T-cell (primary cell): ENCODE data around the gene SLC25A17. TPM values are rescaled to one million over a fixed set of nuclear protein-coding genes. Genes with fewer than 3 reads are reported as not detected.
"Not testable (repeated sequence)": the region's sequence is repeated elsewhere in the genome, so short reads cannot be mapped to it uniquely, and the experiment has no call there.

ENCODE experiments used
- ATAC-seq, 4 experiments: fragments of 200-7000 bp in 3 of 4; fragments of 150-1000 bp in 1 of 4; cut with Tn5 transposase; replicated peaks in 1 of 4; 1 replicate in 3 of 4; 2 replicates in 1 of 4; pipeline ENCODE4 v1.10.0; 2021; ENCODE audit warnings: moderate library complexity in 3 of 4, mild to moderate bottlenecking in 2 of 4, moderate number of reproducible peaks in 1 of 4
- CTCF ChIA-PET, 2 donors: fragments of 300-600 bp; sonication (Branson Sonifier 250); formaldehyde crosslinking; loops; one replicate each; lab custom pipeline; 2022; ENCODE audit warnings: antibody characterized with exemption in 2 of 2; lab: Charles Lee
- POLR2A ChIA-PET, 2 donors: fragments of 300-600 bp; sonication (Branson Sonifier 250); formaldehyde crosslinking; loops; one replicate each; lab custom pipeline; 2022; ENCODE audit warnings: antibody characterized with exemption in 2 of 2; lab: Charles Lee
- DNase-seq, 35 experiments: peaks; one replicate each; pipeline versions ENCODE4 v3.0.0 to v3.0.0-alpha.2; 2013 to 2023
- H3K27ac ChIP-seq: one replicate; pipeline ENCODE4 v1.5.1; 2013; ENCODE audit warnings: low read length
- H3K27me3 ChIP-seq, 2 experiments: replicated peaks in 1 of 2; 1 replicate in 1 of 2; 2 replicates in 1 of 2; pipeline versions ENCODE4 v1.6.1 to v1.7.0; 2013; ENCODE audit warnings: low read length in 1 of 2, mixed read lengths in 1 of 2; ENCODE audit not compliant: control insufficient read depth in 2 of 2, insufficient read depth in 2 of 2; ENCODE audit errors: extremely low read depth in 1 of 2
- H3K36me3 ChIP-seq, 2 donors: 1 replicate in 1 of 2; 2 replicates in 1 of 2; pipeline versions ENCODE4 v1.6.1 to v1.7.0; 2013; ENCODE audit warnings: low read length in 1 of 2; ENCODE audit not compliant: control insufficient read depth in 2 of 2, insufficient read depth in 1 of 2; ENCODE audit errors: extremely low read depth in 1 of 2
- H3K4me1 ChIP-seq, 2 experiments: 1 replicate in 1 of 2; 2 replicates in 1 of 2; pipeline versions ENCODE4 v1.6.1 to v1.7.0; 2013; ENCODE audit warnings: low read length in 2 of 2, mixed read lengths in 1 of 2; ENCODE audit not compliant: insufficient read depth in 2 of 2, control insufficient read depth in 1 of 2; ENCODE audit errors: extremely low read depth in 1 of 2
- H3K4me3 ChIP-seq, 2 donors: 1 replicate in 1 of 2; 2 replicates in 1 of 2; pipeline versions ENCODE4 v1.5.1 to v1.7.0; 2013; ENCODE audit warnings: mild to moderate bottlenecking in 2 of 2, low read length in 1 of 2, moderate library complexity in 1 of 2; ENCODE audit not compliant: control insufficient read depth in 1 of 2; ENCODE audit errors: extremely low read depth in 1 of 2
- H3K9me3 ChIP-seq: 2 replicates; pipeline ENCODE4 v1.7.0; 2013
- H3K27ac Mint-ChIP-seq, 2 donors: one replicate each; pipeline ENCODE4 v1.8.0; 2020 to 2021; ENCODE audit warnings: mild to moderate bottlenecking in 2 of 2, mixed read lengths in 2 of 2
- H3K27me3 Mint-ChIP-seq, 2 donors: one replicate each; pipeline ENCODE4 v1.8.0; 2021 to 2022; ENCODE audit warnings: mixed read lengths in 2 of 2
- H3K36me3 Mint-ChIP-seq: one replicate; pipeline ENCODE4 v1.8.0; 2021; ENCODE audit warnings: mixed read lengths
- H3K4me1 Mint-ChIP-seq, 3 donors: one replicate each; pipeline ENCODE4 v1.8.0; 2020 to 2022; ENCODE audit warnings: mixed read lengths in 3 of 3, mild to moderate bottlenecking in 1 of 3
- H3K4me3 Mint-ChIP-seq, 3 donors: one replicate each; pipeline ENCODE4 v1.8.0; 2020 to 2022; ENCODE audit warnings: mild to moderate bottlenecking in 3 of 3, mixed read lengths in 3 of 3, moderate library complexity in 3 of 3
- H3K9me3 Mint-ChIP-seq, 3 donors: one replicate each; pipeline ENCODE4 v1.8.0; 2020 to 2022; ENCODE audit warnings: mixed read lengths in 3 of 3
- WGBS: methylation state at CpG from one replicate; pipeline ENCODE4 v1.1.5; 2013; ENCODE audit warnings: missing lambda C conversion rate; ENCODE audit not compliant: insufficient coverage; 5-methylcytosine and 5-hydroxymethylcytosine counted together
- total RNA-seq, 35 experiments: library from RNA in 6 of 35; stranded (reverse) in 6 of 35; fragments of 120-200 nt in 1 of 35; gene quantifications; one replicate each; pipeline versions ENCODE4 v1.2.1 to v1.2.4 and lab custom pipeline; 2013 to 2026

Gene SLC25A17
- total RNA-seq, 5 donors from 2014 or later (not counting 1 experiment from before 2014, with no cell fraction given) = 8.9 to 14.2 (median 12.7) TPM

- no peaks in the 10 kb centered on the region for H3K27me3 Mint-ChIP-seq
- H3K27me3 ChIP-seq = no peaks in the 10 kb centered on the region
- H3K9me3 ChIP-seq = no peaks in the 10 kb centered on the region
- DNase-seq (no peak), ATAC-seq (no peak)
- no peak overlapping the region for H3K27ac ChIP-seq
- H3K9me3 Mint-ChIP-seq = no peaks in the 10 kb centered on the region
- peaks cover 60 to 65% (median 65%) of the 10 kb centered on the region in 3 donors for H3K4me1 Mint-ChIP-seq
- H3K36me3 Mint-ChIP-seq = peaks cover 16% of the 10 kb centered on the region
- WGBS = 100% methylated on average over 1 of the region's 1 CpG
- ChIA-PET POLR2A (interaction anchor here in 1 of 2 donors (0.6 kb wide), 1 partner anchor 127 kb away, joined by 3 read pairs; no protein-coding TSS in a partner anchor), CTCF (no interaction called here)
- H3K36me3 ChIP-seq = peaks cover 0 to 17% of the 10 kb centered on the region in 2 donors
- H3K4me3 ChIP-seq = no peak overlapping the region
- peaks cover 15 to 29% of the 10 kb centered on the region in 2 experiments for H3K4me1 ChIP-seq
- H3K27ac Mint-ChIP-seq = peak overlapping the region in 1 of 2 donors; percentile 61
- H3K4me3 Mint-ChIP-seq = peak overlapping the region; percentile 2 to 98 (median 36)
Observed at GRCh38 chr22:40853333-40853732, 34.2 kb upstream of the SLC25A17 start.

GRCh38 chr22:40845816-40846215 is 26.7 kb upstream of the SLC25A17 start:
- ATAC-seq, POLR2A ChIA-PET: not testable (repeated sequence)
- peaks cover 14 to 66% of the 10 kb centered on the region in 2 donors for H3K36me3 ChIP-seq

DNA sequence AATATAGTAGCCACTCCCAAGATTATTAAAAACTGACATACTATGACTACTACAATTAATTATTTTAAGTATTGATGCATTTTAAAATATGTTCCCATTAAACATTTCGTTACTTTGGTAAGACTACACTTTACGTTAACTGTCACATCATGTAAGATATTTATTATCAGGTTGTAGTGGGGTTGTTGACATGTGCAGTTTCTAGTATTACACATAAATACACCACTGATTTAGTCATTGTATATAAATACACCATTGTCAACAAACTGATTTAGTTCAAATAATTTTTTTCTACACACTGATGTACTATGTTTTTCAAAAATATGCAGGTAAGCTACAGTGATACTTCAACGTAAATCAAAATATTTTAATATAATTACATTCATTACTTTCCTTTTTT is 25.8 kb upstream of the SLC25A17 start:
- Histone ChIP-seq H3K9me3 (no peaks in the 10 kb centered on the region), H3K36me3 (peaks cover 14 to 69% of the 10 kb centered on the region in 2 donors), H3K4me1 (no peaks in the 10 kb centered on the region), H3K27me3 (no peaks in the 10 kb centered on the region), H3K27ac (no peak overlapping the region), H3K4me3 (no peak overlapping the region)
- ChIA-PET POLR2A (interaction anchor here in 1 of 2 donors (0.6 kb wide), 1 partner anchor 22 kb away, joined by 3 read pairs; no protein-coding TSS in a partner anchor), CTCF (no interaction called here)
- no peak for DNase-seq
- peaks cover 7 to 17% (median 13%) of the 10 kb centered on the region in 3 donors for H3K4me1 Mint-ChIP-seq
- no peaks in the 10 kb centered on the region for H3K9me3 Mint-ChIP-seq
- H3K27me3 Mint-ChIP-seq = no peaks in the 10 kb centered on the region
- no CpG with 5 or more reads among the region's 3 CpGs for WGBS
- ATAC-seq = no peak
- H3K4me3 Mint-ChIP-seq = no peak overlapping the region
- no peak overlapping the region for H3K27ac Mint-ChIP-seq
- peaks cover 54% of the 10 kb centered on the region for H3K36me3 Mint-ChIP-seq

More at GRCh38 chr22:40845816-40846215, 26.7 kb upstream of the SLC25A17 start:
- H3K27me3 ChIP-seq, H3K9me3 Mint-ChIP-seq, CTCF ChIA-PET, H3K27me3 Mint-ChIP-seq, H3K4me3 Mint-ChIP-seq, H3K4me1 ChIP-seq, H3K4me3 ChIP-seq, H3K27ac ChIP-seq, DNase-seq, H3K9me3 ChIP-seq, H3K27ac Mint-ChIP-seq: not testable (repeated sequence)
- Mint-ChIP-seq H3K4me1 (peaks cover 14 to 22% (median 17%) of the 10 kb centered on the region in 3 donors), H3K36me3 (peaks cover 49% of the 10 kb centered on the region)
- WGBS = 100% methylated on average over 5 of the region's 11 CpGs

DNA sequence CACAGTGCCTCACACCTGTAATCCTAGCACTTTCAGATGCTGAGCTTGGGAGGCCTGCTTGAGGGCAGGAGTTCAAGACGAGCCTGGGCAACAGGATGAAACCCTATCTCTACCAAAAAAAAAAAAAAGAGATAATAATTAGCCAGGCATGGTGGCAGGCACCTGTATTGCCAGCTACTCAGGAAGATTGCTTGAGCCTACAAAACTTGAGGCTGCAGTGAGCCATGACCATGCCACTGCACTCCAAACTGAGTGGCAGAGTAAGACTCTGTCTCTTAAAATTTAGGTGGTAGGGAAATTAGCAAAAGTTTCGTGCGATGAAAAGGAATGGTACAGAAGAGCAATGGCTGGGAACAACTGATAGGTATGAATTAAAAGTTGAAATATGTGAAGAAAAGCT is 19.3 kb upstream of the SLC25A17 start:
- Histone ChIP-seq H3K4me1 (no peaks in the 10 kb centered on the region), H3K36me3 (peaks cover 19 to 60% of the 10 kb centered on the region in 2 donors), H3K27ac (no peak overlapping the region), H3K27me3 (no peaks in the 10 kb centered on the region), H3K4me3 (no peak overlapping the region), H3K9me3 (no peaks in the 10 kb centered on the region)
- DNase-seq = no peak
- ChIA-PET CTCF (no interaction called here), POLR2A (no interaction called here)
- Mint-ChIP-seq H3K4me1 (peaks cover 11 to 18% (median 17%) of the 10 kb centered on the region in 3 donors), H3K27me3 (no peaks in the 10 kb centered on the region), H3K27ac (no peak overlapping the region), H3K36me3 (peaks cover 62% of the 10 kb centered on the region), H3K4me3 (no peak overlapping the region), H3K9me3 (no peaks in the 10 kb centered on the region)
- no CpG with 5 or more reads among the region's 3 CpGs for WGBS
- ATAC-seq = no peak

GRCh38 chr22:40834619-40835018 is 15.5 kb upstream of the SLC25A17 start:
- Mint-ChIP-seq H3K9me3 (no peaks in the 10 kb centered on the region), H3K27me3 (no peaks in the 10 kb centered on the region), H3K4me1 (peaks cover 5 to 12% (median 7%) of the 10 kb centered on the region in 3 donors), H3K27ac (peak overlapping the region in 1 of 2 donors; percentile 11), H3K36me3 (peaks cover 55% of the 10 kb centered on the region), H3K4me3 (no peak overlapping the region)
- H3K27ac ChIP-seq = no peak overlapping the region
- ATAC-seq = no peak
- ChIA-PET POLR2A (no interaction called here), CTCF (interaction anchor here in 1 of 2 donors (0.6 to 1.1 kb wide), 2 partner anchors 18 to 398 kb away, joined by 3 read pairs; no protein-coding TSS in a partner anchor)
- peaks cover 8 to 62% of the 10 kb centered on the region in 2 donors for H3K36me3 ChIP-seq
- WGBS = 92% methylated on average over 2 of the region's 3 CpGs
- H3K4me1 ChIP-seq = no peaks in the 10 kb centered on the region
- H3K27me3 ChIP-seq = no peaks in the 10 kb centered on the region
- no peak for DNase-seq
- H3K4me3 ChIP-seq = no peak overlapping the region
- H3K9me3 ChIP-seq = no peaks in the 10 kb centered on the region

- H3K4me1 Mint-ChIP-seq = no peaks in the 10 kb centered on the region
- H3K36me3 ChIP-seq = peaks cover 0 to 59% of the 10 kb centered on the region in 2 donors
- DNase-seq (no peak), ATAC-seq (no peak)
- H3K9me3 ChIP-seq = no peaks in the 10 kb centered on the region
- 92% methylated on average over 4 of the region's 6 CpGs for WGBS
- no peaks in the 10 kb centered on the region for H3K27me3 Mint-ChIP-seq
- CTCF ChIA-PET = no interaction called here
- no peaks in the 10 kb centered on the region for H3K9me3 Mint-ChIP-seq
- H3K27ac ChIP-seq = no peak overlapping the region
- H3K36me3 Mint-ChIP-seq = peaks cover 48% of the 10 kb centered on the region
- H3K27me3 ChIP-seq = no peaks in the 10 kb centered on the region
- no peak overlapping the region for H3K4me3 ChIP-seq
- H3K4me1 ChIP-seq = no peaks in the 10 kb centered on the region
- no peak overlapping the region for H3K27ac Mint-ChIP-seq
- no peak overlapping the region for H3K4me3 Mint-ChIP-seq
- POLR2A ChIA-PET = interaction anchor here in 1 of 2 donors (0.6 kb wide), 1 partner anchor 1012 kb away, joined by 5 read pairs; no protein-coding TSS in a partner anchor
Observed at GRCh38 chr22:40829131-40829530, 10.0 kb upstream of the SLC25A17 start.
